Measurements from ENCODE around the gene IPO9. TPM values are rescaled to one million over a fixed set of nuclear protein-coding genes. Genes with fewer than 3 reads are reported as not detected.

Gene IPO9
- total RNA-seq, 1 donor from 2014 or later = 50.2 TPM

DNA sequence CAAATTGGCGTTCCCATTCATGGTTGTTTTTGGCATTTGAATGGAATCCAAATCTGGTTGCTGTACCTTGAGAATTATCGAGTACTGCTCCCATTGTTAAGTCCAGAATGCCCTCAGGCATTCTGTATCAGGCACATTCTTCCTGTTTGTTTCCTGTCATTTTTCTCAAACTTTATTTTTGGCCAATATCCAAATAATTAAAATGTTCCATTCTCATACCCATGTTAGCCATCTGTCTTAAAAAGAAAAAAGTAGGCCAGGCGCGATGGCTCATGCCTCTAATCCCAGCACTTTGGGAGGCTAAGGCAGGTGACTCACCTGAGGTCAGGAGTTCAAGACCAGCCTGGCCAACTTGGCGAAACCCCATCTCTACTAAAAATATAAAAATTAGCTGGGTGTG lies 30.5 kb downstream of the IPO9 start:
- no peak for FAIRE-seq
- H3K36me3 ChIP-seq (ENCODE audit: insufficient read depth, low read length) = peaks cover 65% of the 10 kb centered on the region

DNA sequence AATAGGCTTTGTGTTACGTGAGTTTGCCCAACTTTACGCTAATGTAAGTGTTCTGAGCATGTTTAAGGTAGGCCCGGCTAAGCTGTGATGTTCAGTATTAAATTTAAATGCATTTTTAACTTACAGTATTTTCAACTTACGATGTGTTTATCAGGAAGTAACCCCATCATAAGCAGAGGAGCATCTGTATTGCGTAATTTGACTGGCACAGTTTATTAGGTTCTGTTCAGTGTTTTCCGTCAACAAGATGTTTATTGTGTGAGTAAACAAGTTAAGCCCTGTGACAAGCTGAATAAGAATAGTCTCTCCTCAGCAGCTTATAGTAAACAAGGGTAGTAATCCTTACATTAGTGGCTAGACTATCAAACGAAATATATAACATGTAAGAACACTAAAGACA lies 32.5 kb downstream of the IPO9 start:
- H3K27ac ChIP-seq (ENCODE audit: low read depth, low read length) = no peak overlapping the region
- no peaks in the 10 kb centered on the region for H4K20me1 ChIP-seq (ENCODE audit: insufficient read depth, low read length)
- H3K4me1 Mint-ChIP-seq (ENCODE audit: low read depth, unreplicated experiment) = no peaks in the 10 kb centered on the region
- no peak overlapping the region for H3K9ac ChIP-seq (ENCODE audit: low read length)
- no peaks in the 10 kb centered on the region for H3K4me1 ChIP-seq (ENCODE audit: insufficient read depth, low read length)
- peaks cover 22% of the 10 kb centered on the region for H3K36me3 Mint-ChIP-seq (ENCODE audit: low read depth, unreplicated experiment)
- no peaks in the 10 kb centered on the region for H3K27me3 ChIP-seq (ENCODE audit: insufficient read depth, low read length)
- H3K27me3 Mint-ChIP-seq (ENCODE audit: low read depth, unreplicated experiment) = no peaks in the 10 kb centered on the region
- no peak overlapping the region for H3K4me3 Mint-ChIP-seq (ENCODE audit: unreplicated experiment)
- H3K79me2 ChIP-seq (ENCODE audit: insufficient read depth, low read length) = no peaks in the 10 kb centered on the region
- H2AFZ ChIP-seq (ENCODE audit: low read depth, low read length) = no peak overlapping the region
- DNase-seq (ENCODE audit: low read depth) (no peak), FAIRE-seq (no peak)
- H3K27ac Mint-ChIP-seq (ENCODE audit: unreplicated experiment) = no peak overlapping the region
- no peak overlapping the region for H3K4me3 ChIP-seq (ENCODE audit: insufficient read depth, low read depth, low read length)
- H3K9me3 ChIP-seq (ENCODE audit: insufficient read depth, low read depth, low read length) = no peaks in the 10 kb centered on the region
- TF ChIP-seq EZH2 (IDR thresholded peaks at IDR 0.05; ENCODE audit: insufficient read depth, low read length) = no peak
- TF ChIP-seq, protein P1, sequence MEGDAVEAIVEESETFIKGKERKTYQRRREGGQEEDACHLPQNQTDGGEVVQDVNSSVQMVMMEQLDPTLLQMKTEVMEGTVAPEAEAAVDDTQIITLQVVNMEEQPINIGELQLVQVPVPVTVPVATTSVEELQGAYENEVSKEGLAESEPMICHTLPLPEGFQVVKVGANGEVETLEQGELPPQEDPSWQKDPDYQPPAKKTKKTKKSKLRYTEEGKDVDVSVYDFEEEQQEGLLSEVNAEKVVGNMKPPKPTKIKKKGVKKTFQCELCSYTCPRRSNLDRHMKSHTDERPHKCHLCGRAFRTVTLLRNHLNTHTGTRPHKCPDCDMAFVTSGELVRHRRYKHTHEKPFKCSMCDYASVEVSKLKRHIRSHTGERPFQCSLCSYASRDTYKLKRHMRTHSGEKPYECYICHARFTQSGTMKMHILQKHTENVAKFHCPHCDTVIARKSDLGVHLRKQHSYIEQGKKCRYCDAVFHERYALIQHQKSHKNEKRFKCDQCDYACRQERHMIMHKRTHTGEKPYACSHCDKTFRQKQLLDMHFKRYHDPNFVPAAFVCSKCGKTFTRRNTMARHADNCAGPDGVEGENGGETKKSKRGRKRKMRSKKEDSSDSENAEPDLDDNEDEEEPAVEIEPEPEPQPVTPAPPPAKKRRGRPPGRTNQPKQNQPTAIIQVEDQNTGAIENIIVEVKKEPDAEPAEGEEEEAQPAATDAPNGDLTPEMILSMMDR (IDR thresholded peaks at IDR 0.05; ENCODE audit: insufficient read depth, low read depth, low read length) = no peak
- no peak overlapping the region for H3K4me2 ChIP-seq (ENCODE audit: low read length)
- H3K9me3 Mint-ChIP-seq (ENCODE audit: unreplicated experiment) = no peaks in the 10 kb centered on the region
- H3K36me3 ChIP-seq (ENCODE audit: insufficient read depth, low read length) = peaks cover 52% of the 10 kb centered on the region

More for the DNA sequence above, 30.5 kb downstream of the IPO9 start:
- Mint-ChIP-seq H3K27ac (ENCODE audit: unreplicated experiment) (no peak overlapping the region), H3K27me3 (ENCODE audit: low read depth, unreplicated experiment) (no peaks in the 10 kb centered on the region), H3K36me3 (ENCODE audit: low read depth, unreplicated experiment) (peaks cover 22% of the 10 kb centered on the region), H3K4me1 (ENCODE audit: low read depth, unreplicated experiment) (no peaks in the 10 kb centered on the region), H3K4me3 (ENCODE audit: unreplicated experiment) (no peak overlapping the region), H3K9me3 (ENCODE audit: unreplicated experiment) (no peaks in the 10 kb centered on the region)
- TF ChIP-seq, protein P1 (IDR thresholded peaks at IDR 0.05; ENCODE audit: insufficient read depth, low read depth, low read length) = no peak
- no peak for TF ChIP-seq EZH2 (IDR thresholded peaks at IDR 0.05; ENCODE audit: insufficient read depth, low read length)
- H3K9ac ChIP-seq (ENCODE audit: low read length) = no peak overlapping the region
- no peak overlapping the region for H2AFZ ChIP-seq (ENCODE audit: low read depth, low read length)
- H3K9me3 ChIP-seq (ENCODE audit: insufficient read depth, low read depth, low read length) = no peaks in the 10 kb centered on the region
- DNase-seq (ENCODE audit: low read depth) = no peak
- no peaks in the 10 kb centered on the region for H3K27me3 ChIP-seq (ENCODE audit: insufficient read depth, low read length)
- no peaks in the 10 kb centered on the region for H3K79me2 ChIP-seq (ENCODE audit: insufficient read depth, low read length)
- no peaks in the 10 kb centered on the region for H4K20me1 ChIP-seq (ENCODE audit: insufficient read depth, low read length)
- H3K4me2 ChIP-seq (ENCODE audit: low read length) = no peak overlapping the region
- H3K4me1 ChIP-seq (ENCODE audit: insufficient read depth, low read length) = no peaks in the 10 kb centered on the region
- H3K4me3 ChIP-seq (ENCODE audit: insufficient read depth, low read depth, low read length) = no peak overlapping the region
- no peak overlapping the region for H3K27ac ChIP-seq (ENCODE audit: low read depth, low read length)

DNA sequence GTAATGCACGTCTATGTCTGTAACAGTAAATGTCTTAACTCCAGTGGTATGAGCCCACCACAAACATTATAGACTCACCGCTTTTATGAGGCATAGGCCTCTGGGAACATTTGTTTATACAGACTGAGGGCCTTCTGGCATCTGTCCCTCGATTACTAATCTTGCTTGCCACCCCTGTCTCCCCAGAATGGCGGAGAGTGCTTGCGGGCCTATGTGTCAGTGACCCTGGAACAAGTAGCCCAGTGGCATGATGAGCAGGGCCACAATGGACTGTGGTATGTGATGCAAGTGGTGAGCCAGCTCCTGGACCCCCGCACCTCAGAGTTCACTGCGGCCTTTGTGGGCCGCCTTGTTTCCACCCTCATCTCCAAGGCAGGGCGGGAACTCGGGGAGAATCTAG lies 41.4 kb downstream of the IPO9 start:
- H3K27ac ChIP-seq (ENCODE audit: low read depth, low read length) = peak overlapping the region; percentile 37
- Mint-ChIP-seq H3K36me3 (ENCODE audit: low read depth, unreplicated experiment) (peaks cover 27% of the 10 kb centered on the region), H3K4me1 (ENCODE audit: low read depth, unreplicated experiment) (no peaks in the 10 kb centered on the region), H3K9me3 (ENCODE audit: unreplicated experiment) (no peaks in the 10 kb centered on the region), H3K27ac (ENCODE audit: unreplicated experiment) (no peak overlapping the region), H3K4me3 (ENCODE audit: unreplicated experiment) (no peak overlapping the region), H3K27me3 (ENCODE audit: low read depth, unreplicated experiment) (no peaks in the 10 kb centered on the region)
- H2AFZ ChIP-seq (ENCODE audit: low read depth, low read length) = no peak overlapping the region
- TF ChIP-seq, protein P1 (IDR thresholded peaks at IDR 0.05; ENCODE audit: insufficient read depth, low read depth, low read length) = no peak
- no peak for TF ChIP-seq EZH2 (IDR thresholded peaks at IDR 0.05; ENCODE audit: insufficient read depth, low read length)
- H3K9me3 ChIP-seq (ENCODE audit: insufficient read depth, low read depth, low read length) = no peaks in the 10 kb centered on the region
- peak; percentile 89 for DNase-seq (ENCODE audit: low read depth)
- peaks cover 7% of the 10 kb centered on the region for H3K4me1 ChIP-seq (ENCODE audit: insufficient read depth, low read length)
- peaks cover 20% of the 10 kb centered on the region for H4K20me1 ChIP-seq (ENCODE audit: insufficient read depth, low read length)
- no peaks in the 10 kb centered on the region for H3K79me2 ChIP-seq (ENCODE audit: insufficient read depth, low read length)
- FAIRE-seq = no peak
- peaks cover 73% of the 10 kb centered on the region for H3K36me3 ChIP-seq (ENCODE audit: insufficient read depth, low read length)
- no peak overlapping the region for H3K4me2 ChIP-seq (ENCODE audit: low read length)
- H3K4me3 ChIP-seq (ENCODE audit: insufficient read depth, low read depth, low read length) = no peak overlapping the region
- no peaks in the 10 kb centered on the region for H3K27me3 ChIP-seq (ENCODE audit: insufficient read depth, low read length)
- no peak overlapping the region for H3K9ac ChIP-seq (ENCODE audit: low read length)

Measured in astrocyte (in vitro differentiated cells and primary cell).